ENCODE measurements around the gene TARDBP.
"Not testable (repeated sequence)": the region's sequence is repeated elsewhere in the genome, so short reads cannot be mapped to it uniquely, and the experiment has no call there.

TARDBP gene

DNA sequence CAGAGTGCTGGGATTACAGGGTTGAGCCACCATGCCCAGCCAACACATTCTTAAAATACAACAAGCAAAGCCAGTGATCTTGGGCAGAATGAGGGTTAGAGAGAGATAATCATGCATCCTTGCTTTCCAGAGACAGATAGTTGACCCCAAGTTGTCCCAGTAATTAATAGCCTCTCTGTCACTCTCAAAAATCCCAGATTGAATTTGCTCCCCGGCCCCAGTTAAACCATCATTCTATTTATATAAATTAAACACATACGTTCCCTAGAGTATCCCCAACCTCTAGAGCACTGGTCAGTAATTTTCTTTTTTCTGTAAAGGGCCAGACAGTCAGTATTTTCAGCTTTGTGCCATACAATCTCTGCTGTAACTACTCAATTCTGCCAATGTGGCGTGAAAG, 16.4 kb upstream of the TARDBP start:
- no peak for DNase-seq

DNA sequence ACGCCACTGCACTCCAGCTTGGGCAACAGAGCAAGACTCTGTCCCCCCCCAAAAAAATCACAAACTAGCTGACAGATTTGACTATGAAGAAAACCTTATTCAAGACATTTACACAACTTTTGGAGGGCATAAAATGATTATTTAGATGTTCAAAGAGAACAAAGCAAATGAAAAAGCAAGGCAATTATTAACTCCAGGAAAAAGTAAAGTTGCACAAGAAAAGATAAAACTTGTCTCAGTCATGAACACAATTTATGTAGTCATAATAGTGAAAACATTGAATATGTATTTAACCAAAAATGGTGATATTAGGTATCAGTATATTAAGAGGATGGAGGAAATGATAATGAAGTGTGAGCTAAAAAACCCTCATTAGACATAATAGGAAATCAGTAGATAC, 11.9 kb upstream of the TARDBP start:
- DNase-seq = no peak

DNA sequence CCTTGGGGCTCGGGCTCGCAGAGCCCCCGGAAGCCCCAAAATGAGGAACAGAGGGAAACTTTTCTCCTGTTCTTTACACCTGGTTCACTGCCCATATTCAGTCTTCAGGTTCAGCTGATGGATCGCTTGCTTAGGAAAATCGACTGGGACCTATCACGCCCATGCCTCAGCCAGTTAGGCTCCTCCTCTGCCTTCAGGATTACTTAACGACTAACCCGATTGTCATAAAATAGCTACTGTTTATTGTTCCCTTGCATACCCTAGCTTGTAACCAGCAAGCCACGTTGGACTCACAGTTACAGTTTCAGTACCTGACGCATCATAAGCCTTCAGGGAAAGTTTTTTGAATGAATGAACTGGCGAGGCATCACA, 692 bp downstream of the TARDBP start:
- DNase-seq = no peak

DNA sequence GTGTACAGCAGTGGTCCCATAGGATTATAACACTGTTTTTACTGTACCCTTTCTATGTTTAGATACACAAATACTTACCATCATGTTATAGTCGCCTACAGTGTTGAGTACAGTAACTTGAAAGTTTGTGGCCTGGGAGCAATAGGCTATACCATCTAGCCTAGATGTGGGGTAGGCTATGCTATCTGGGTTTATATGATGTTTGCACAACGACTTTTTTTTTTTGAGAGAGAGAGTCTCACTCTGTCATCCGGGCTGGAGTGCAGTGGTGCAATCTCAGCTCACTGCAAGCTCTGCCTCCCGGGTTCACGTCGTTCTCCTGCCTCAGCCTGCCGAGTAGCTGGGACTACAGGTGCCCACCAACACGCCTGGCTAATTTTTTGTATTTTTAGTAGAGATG, 6.9 kb downstream of the TARDBP start:
- DNase-seq = not testable (repeated sequence)

DNA sequence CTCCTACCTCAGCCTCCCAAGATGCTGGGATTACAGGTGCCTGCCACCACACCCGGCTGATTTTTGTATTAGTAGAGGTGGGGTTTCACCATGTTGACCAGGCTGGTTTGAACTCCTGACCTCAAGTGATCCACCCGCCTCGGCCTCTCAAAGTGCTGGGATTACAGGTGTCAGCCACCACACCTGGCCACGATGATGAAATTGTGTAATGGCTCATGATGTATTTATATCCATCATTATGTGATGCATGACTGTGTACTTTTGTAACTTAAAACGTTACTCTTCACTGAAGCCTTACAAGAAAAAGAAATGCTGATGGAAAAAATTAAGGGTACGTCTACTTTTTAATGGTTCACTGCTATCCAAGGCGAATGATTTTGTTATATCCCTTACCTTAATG, 7.5 kb downstream of the TARDBP start:
- DNase-seq = no peak

DNA sequence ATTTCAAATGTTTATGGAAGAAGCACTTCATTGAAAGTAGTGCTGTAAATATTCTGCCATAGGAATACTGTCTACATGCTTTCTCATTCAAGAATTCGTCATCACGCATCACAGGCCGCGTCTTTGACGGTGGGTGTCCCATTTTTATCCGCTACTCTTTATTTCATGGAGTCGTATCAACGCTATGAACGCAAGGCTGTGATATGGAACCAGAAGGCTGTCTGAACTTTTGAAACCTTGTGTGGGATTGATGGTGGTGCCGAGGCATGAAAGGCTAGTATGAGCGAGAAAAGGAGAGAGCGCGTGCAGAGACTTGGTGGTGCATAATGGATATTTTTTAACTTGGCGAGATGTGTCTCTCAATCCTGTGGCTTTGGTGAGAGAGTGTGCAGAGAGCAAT, 10.7 kb downstream of the TARDBP start:
- no peak for DNase-seq

DNA sequence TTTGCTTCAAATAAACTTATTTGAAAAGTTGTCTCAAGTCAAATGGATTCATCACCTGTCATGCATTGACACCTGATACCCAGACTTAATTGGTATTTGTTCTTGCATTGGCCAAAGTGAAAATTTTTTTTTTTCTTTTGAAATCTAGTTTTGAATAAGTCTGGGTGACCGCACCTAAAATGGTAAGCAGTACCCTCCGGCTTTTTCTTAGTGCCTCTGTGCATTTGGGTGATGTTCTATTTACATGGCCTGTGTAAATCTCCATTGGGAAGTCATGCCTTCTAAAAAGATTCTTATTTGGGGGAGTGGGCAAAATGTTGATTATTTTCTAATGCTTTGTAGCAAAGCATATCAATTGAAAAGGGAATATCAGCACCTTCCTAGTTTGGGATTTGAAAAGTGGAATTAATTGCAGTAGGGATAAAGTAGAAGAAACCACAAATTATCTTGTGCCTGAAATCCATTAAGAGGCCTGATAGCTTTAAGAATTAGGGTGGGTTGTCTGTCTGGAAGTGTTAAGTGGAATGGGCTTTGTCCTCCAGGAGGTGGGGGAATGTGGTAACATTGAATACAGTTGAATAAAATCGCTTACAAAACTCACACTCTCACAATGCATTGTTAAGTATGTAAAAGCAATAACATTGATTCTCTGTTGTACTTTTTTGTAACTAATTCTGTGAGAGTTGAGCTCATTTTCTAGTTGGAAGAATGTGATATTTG, 11.9 kb downstream of the TARDBP start:
- no peak for DNase-seq

DNA sequence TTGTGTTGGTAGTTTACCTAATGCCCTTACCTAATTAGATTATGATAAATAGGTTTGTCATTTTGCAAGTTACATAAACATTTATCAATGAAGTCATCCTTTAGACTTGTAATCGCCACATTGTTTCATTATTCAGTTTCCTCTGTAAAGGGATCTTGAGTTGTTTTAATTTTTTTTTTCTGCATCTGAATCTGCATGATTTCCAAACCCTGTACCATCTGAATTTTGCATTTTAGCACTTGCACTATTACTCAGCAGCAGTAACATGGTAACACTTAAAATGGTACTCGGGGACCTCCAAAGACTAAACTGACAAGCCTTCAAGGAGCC, 12.4 kb downstream of the TARDBP start:
- no peak for DNase-seq

DNA sequence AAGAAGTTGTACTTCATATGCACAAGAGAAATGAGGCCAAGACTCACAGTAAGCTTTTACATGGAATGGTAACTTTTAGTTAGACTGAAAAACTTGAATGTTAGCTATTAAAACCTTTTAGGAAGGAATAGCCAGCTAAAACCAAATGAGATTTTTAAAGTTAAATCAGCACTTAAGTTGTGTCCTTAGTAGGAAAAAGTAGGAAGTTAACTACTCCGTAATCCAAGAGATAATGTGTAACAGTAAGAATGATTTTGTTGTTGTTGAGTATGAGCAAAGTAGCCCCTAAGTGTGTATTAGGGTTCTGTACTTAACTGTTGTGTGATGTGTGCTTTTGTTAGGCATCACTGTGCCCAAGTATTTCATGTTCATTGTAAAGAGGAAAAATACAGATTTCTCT, 13.2 kb downstream of the TARDBP start:
- DNase-seq = no peak

DNA sequence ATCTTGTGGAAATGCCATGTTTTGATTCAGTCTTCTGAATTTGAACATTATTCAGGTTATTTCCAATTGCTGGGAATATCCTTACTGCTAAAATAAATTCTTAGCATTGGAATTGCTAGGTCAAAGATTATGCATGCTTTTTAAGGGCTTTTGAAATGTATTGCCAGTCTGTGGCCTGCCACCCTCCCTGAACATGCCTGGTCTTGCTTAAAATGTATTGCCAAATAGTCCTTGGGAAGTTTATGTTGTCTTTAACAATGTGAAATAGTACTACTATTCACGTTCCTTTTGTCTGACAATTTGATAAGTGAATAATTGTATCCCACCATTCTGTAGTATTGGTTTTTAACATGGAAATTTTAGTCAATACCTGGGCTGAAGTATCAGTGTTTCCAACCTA, 13.6 kb downstream of the TARDBP start:
- DNase-seq = no peak

DNA sequence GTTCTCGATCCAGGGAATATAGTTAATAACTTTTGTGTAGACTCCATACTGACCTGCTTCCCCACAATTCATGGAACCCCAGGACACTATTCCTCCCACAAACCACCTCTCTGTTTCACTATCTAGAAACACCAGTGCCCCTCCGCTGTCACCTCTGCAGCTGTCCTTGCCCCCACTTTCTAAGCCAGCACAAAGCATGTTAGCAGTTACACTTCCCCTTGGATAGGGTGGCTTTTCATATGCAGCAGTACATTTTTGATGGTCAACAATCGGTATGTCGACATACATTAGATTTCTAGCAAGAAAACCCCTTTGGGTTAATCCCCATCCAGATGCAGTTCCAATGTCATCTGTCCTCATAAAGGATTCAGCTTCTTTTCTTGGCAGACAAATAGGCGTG, 14.4 kb downstream of the TARDBP start:
- no peak for DNase-seq

DNA sequence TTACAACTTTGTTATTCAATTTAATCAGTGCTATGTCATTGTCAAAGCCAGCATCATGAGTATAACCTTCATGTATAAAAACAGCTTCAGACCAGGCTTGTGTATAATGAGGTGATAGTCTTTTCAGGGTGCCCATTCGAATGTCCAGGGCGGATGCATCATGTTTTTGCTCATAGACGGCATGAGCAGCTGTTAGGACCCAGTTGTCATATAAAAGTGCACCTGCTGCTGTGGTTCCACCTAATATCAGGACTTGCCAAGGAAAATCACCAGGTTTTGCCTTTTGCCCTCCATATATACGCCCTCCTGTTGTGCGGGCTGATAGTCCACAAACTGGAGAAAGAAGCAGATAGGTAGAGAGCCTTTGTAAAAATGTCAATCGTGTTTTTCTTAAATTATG, 14.9 kb downstream of the TARDBP start:
- no peak for DNase-seq

DNA sequence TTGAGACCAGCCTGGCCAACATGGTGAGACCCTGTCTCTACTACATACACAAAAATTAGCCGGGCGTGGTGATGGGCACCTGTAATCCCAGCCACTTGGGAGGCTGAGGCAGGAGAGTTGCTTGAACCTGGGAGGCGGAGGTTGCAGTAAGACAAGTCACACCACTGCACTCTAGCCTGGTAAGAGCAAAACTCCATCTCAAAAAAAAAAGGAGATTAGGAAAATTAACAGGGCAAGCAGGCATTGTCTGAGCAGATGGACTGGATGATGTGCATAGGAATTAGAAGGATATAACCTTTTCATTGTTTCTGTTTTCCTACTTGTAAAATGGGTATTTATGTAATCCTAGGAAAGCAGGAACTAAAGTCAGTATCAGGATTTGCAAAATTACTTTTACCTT, 15.6 kb downstream of the TARDBP start:
- no peak for DNase-seq

DNA sequence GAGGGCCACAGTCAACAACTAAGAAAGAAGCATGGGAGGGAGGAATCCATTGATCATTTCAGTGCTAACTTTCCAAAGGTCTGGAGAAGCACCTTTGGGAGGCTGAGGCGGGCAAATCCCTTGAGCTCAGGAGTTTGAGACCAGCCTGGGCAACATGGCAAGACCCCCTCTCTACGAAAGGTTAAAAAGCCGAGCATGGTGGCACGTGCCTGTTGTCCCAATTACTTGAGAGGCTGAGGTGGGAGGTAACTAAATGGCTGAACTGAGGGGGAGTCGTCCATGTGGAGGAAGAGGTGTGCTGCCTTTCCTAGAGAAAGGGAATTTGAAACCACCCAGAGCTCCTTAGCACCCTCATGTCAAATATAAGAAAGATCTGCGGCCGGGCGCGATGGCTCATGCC, 18.4 kb downstream of the TARDBP start:
- DNase-seq = no peak

DNA sequence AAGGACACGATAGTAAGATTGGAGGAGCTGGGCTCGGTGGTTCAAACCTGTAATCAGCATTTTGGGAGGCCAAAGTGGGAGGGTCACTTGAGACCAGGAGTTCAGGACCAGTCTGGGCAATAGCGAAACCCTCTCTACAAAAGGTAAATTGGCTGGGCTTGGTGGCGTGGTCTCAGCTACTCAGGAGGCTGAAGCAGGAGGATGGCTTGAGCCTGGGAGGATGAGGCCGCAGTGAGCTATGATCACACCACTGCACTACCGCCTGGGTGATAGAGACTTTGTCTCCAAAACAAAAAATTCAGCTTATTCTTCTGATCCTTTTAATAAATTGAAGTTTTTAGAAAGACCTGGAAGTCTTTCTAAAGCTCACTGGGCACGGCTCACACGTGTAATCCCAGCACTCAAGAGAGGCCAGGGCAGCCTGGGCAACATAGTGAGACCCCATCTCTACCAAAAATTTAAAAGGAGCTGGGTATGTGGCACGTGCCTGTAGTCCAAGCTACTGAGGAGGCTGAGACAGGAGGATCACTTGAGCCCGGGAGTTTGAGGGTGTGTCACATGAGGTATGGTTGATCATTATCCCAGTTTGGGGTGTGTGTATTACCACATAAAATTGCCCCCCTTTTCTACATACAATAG, 19.3 kb downstream of the TARDBP start:
- DNase-seq = no peak

DNA sequence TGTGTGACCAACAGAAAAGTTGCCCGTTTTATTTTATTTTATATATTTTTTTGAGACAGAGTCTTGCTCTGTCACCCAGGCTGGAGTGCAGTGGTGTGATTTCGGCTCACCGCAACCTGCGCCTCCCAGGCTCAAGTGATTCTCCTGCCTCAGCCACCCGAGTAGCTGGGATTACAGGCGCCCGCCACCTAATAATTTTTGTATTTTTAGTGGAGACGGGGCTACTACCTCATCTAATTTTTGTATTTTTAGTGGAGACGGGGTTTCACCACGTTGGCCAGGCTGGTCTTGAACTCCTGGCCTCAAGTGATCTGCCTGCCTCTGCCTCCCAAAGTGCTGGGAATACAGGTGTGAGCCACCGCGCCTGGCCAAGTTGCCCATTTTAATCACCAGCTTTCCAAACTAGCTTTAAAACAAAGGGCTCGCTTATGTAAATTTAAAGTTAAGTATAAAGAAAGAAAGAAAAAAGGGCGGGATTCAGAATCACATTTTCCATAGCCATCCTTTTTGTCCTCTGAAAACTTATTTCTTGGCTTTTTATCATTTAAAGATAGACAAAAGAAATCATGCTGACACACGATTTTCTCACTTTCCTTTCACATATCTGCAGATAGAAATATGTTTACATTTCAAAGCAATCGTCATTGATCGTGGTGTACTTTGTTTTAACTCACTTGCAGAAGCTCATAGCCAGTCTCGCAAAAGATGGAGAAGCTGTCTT, 24.7 kb downstream of the TARDBP start:
- DNase-seq = not testable (repeated sequence)

DNA sequence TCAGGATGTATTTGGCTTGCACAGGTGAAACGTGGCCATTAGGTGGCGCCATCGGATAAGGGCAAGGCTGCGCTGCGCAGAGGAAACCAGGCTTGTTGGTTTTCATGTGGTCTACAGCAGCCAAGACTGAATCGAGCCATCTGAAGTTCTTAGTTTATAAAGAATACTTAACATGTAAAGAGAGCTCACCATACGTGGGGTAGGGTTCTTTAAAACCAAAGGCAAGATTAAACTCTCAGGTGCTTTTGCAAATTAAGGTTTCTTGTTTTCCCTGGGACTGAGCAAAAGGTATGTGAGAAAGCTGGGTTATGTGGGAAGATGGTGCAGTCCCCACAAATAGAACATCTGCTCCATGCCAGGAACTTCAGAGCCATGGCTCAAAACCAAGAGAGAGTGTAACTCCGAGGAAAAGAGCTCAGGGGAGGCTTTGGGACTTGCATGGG, 25.3 kb downstream of the TARDBP start:
- DNase-seq = no peak

DNA sequence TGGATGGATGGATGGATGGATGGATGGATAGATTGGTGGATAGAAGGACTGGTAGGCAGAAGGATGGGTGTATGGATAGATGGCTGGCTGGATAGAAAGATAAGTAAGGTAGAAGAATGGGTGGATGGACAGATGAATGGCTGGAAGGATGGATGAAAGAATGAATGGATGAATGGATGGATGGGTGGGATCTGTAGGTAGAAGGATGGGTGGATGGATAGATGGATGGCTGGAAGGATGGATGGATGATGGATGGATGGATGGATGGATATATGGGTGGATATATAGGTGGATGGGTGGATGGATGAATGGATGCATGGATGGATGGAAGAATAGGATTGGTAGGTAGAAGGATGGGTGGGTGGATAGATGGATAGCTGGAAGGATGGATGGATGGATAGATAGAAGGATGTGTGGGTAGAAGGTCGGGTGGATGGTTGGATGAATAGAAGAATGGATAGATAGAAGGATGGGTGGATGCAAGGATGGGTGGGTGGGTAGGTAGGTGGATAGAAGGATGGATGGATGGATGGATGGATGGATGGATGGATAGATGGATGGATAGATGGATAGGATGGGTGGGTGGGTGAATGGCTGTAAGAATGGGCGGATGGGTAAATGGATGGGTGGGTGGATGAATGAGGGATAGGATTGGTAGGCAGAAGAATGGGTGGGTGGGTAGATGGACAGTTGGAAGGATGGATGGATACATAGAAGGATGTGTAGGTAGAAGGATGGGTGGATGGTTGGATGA, 27.1 kb downstream of the TARDBP start:
- DNase-seq = no peak

DNA sequence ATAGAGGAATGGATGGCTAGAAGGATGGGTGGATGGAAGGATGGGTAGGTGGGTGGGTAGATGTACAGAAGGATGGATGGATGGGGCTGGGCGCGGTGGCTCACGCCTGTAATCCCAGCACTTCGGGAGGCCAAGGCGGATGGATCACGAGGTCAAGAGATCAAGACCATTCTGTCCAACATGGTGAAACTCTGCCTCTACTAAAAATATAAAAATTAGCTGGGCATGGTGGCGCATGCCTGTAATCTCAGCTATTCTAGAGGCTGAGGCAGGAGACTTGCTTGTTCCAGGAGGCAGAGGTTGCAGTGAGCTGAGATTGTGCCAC, 27.6 kb downstream of the TARDBP start:
- DNase-seq = not testable (repeated sequence)

DNA sequence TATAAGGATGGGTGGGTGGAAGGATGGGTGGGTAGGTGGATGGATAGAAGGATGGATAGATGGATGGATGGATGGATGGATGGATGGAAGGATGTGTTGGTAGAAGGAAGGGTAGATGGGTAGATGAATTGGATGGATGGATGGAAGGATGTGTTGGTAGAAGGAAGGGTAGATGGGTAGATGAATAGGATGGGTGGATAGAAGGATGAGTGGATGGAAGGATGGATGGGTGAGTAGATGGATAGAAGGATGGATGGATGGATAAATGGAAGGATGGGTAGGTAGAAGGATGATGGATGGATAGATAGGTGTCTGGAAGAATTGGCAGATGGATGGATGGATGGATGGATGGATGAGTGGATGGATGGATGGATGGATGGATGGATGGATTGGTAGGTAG, 28.6 kb downstream of the TARDBP start:
- DNase-seq = no peak

DNA sequence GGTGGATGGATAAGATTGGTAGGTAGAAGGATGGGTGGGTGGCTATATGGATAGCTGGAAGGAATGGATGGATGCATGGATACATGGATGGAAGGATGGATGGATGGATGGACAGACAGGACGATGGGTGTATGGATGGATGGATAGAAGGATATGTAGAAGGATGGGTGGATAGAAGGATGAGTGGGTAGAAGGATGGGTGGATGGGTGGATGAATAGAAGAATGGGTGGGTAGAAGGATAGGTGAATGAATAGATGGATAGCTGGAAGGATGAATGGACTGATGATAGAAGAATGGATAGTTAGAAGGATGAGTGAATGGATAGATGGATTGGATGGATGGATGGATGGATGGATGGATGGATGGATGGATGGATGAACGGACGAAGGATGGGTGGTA, 29.6 kb downstream of the TARDBP start:
- no peak for DNase-seq

DNA sequence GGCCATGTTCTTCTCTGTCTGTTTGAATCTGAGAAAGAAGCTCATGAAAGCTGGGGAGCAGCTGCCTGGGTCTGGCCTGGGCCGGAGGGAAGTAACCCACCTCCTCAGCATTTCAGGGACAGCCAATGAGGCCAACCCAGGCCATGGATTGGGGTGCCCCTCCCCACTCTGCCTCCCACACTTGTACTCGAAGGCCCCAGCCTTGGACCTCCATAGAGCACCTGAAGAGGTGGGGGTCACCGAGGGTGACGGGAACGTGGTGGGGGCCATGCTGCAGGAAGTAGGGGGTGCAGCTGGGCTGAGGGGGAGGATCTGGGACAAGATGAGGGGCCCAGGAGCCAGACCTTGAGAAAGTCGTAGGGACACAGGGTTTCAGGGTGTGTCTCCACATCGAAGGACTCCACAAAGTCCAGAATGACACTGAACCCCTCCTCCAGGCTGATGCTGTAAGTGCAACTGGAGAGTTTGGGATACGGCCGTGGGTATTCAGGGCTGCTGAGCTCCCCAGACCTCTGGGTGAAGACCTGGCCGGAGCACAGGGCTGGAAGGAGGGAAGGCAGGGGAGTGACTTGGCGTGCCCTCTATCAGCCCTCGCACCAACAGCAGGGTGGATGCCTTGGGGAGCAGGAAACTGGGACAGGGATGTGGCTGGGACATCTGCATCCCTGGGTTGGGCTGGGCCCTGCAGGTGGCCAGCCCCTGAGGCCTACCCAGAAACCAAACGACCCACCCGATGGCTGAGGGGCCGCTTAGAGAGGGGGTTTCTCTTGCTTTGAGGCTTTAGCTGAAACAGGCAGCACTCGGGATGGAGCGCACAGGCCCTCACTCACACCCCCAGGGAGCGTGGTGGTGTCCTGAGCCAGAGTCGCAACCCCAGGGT, 30.8 kb downstream of the TARDBP start:
- no peak for DNase-seq
